Uterus (tissue), 2 donors: ENCODE data around the gene ZBTB20.

ENCODE experiments used
- CTCF ChIP-seq, 4 experiments: fragments of 200-600 bp in 2 of 4; fragments of 450-650 bp in 2 of 4; sonication (generic) in 2 of 4; IDR thresholded peaks; one replicate each; pipeline ENCODE4 v1.5.1; 2016 to 2019; ENCODE audit warnings: antibody characterized with exemption in 4 of 4, mild to moderate bottlenecking in 2 of 4, moderate library complexity in 1 of 4
- POLR2A ChIP-seq, 2 donors: fragments of 450-650 bp; IDR thresholded peaks; one replicate each; pipeline ENCODE4 v1.6.1; 2016; ENCODE audit warnings: antibody characterized with exemption in 2 of 2, mild to moderate bottlenecking in 1 of 2, moderate library complexity in 1 of 2

GRCh38 chr3:114411811-114412803, 735.0 kb downstream of the ZBTB20 start:
- TF ChIP-seq CTCF (IDR thresholded peaks at IDR 0.05) (peak in 2 of 4 experiments; percentile 8 to 28), POLR2A (IDR thresholded peaks at IDR 0.05) (no peak)
